Type B pancreatic cell (in vitro differentiated cells): ENCODE data around the gene P2RY1. TPM values are rescaled to one million over a fixed set of nuclear protein-coding genes. Genes with fewer than 3 reads are reported as not detected.
"Not testable (repeated sequence)": the region's sequence is repeated elsewhere in the genome, so short reads cannot be mapped to it uniquely, and the experiment has no call there.

Source experiments
- DNase-seq: peaks from one replicate; pipeline ENCODE4 v3.0.0; 2021; ENCODE audit warnings: mixed read lengths; ENCODE audit not compliant: unreplicated experiment; ENCODE audit errors: extremely low spot score
- H3K27ac Mint-ChIP-seq: 2 replicates; pipeline ENCODE4 v1.8.0; 2021; ENCODE audit warnings: mild to moderate bottlenecking, mixed read lengths
- H3K27me3 Mint-ChIP-seq: 2 replicates; pipeline ENCODE4 v1.8.0; 2021; ENCODE audit warnings: mixed read lengths
- H3K36me3 Mint-ChIP-seq: 2 replicates; pipeline ENCODE4 v1.8.0; 2021; ENCODE audit warnings: mixed read lengths
- H3K4me1 Mint-ChIP-seq: one replicate; pipeline ENCODE4 v1.8.0; 2021; ENCODE audit warnings: mixed read lengths; ENCODE audit not compliant: unreplicated experiment
- H3K4me3 Mint-ChIP-seq: 2 replicates; pipeline ENCODE4 v1.8.0; 2021; ENCODE audit warnings: mild to moderate bottlenecking, mixed read lengths
- H3K9me3 Mint-ChIP-seq: 2 replicates; pipeline ENCODE4 v1.8.0; 2021; ENCODE audit warnings: mixed read lengths
- CTCF ChIP-seq: fragments of 200-600 bp; sonication (generic); conservative IDR thresholded peaks from 2 replicates; pipeline ENCODE4 v1.5.0; 2021; ENCODE audit warnings: antibody characterized with exemption, mild to moderate bottlenecking
- total RNA-seq: library from RNA; stranded (reverse); gene quantifications from 2 replicates; pipeline ENCODE4 v1.2.1, GENCODE V29; 2021; ENCODE audit warnings: low replicate concordance

The P2RY1 gene
- total RNA-seq, 1 donor from 2014 or later, result 3.6 TPM

- Mint-ChIP-seq H3K27ac (peak overlapping the region; percentile 66), H3K36me3 (no peaks in the 10 kb centered on the region), H3K9me3 (no peaks in the 10 kb centered on the region), H3K4me3 (peak overlapping the region; percentile 98), H3K4me1 (peaks cover 3% of the 10 kb centered on the region), H3K27me3 (peaks cover 61% of the 10 kb centered on the region)
- TF ChIP-seq CTCF, result no peak
- DNase-seq, result no peak
Measured at GRCh38 chr3:152836269-152836668, 1.3 kb downstream of the P2RY1 start.

- H3K9me3 Mint-ChIP-seq, result no peaks in the 10 kb centered on the region
- no peaks in the 10 kb centered on the region for H3K36me3 Mint-ChIP-seq
- peaks cover 51% of the 10 kb centered on the region for H3K27me3 Mint-ChIP-seq
- peaks cover 3% of the 10 kb centered on the region for H3K4me1 Mint-ChIP-seq
- TF ChIP-seq CTCF, result no peak
- no peak for DNase-seq
- no peak overlapping the region for H3K4me3 Mint-ChIP-seq
- H3K27ac Mint-ChIP-seq, result no peak overlapping the region
Measured at GRCh38 chr3:152839511-152839910, 4.6 kb downstream of the P2RY1 start.

- Mint-ChIP-seq H3K9me3 (no peaks in the 10 kb centered on the region), H3K4me1 (peaks cover 3% of the 10 kb centered on the region), H3K27me3 (peaks cover 40% of the 10 kb centered on the region), H3K27ac (no peak overlapping the region), H3K4me3 (no peak overlapping the region), H3K36me3 (no peaks in the 10 kb centered on the region)
- DNase-seq, result no peak
- no peak for TF ChIP-seq CTCF
Measured at GRCh38 chr3:152841131-152841530, 6.2 kb downstream of the P2RY1 start.

GRCh38 chr3:152842413-152842812, 7.5 kb downstream of the P2RY1 start:
- H3K36me3 Mint-ChIP-seq, result no peaks in the 10 kb centered on the region
- DNase-seq, result no peak
- no peak overlapping the region for H3K27ac Mint-ChIP-seq
- H3K9me3 Mint-ChIP-seq, result no peaks in the 10 kb centered on the region
- H3K4me1 Mint-ChIP-seq, result peaks cover 3% of the 10 kb centered on the region
- no peak for TF ChIP-seq CTCF
- H3K4me3 Mint-ChIP-seq, result no peak overlapping the region
- peaks cover 27% of the 10 kb centered on the region for H3K27me3 Mint-ChIP-seq

- Mint-ChIP-seq H3K4me1 (peaks cover 3% of the 10 kb centered on the region), H3K36me3 (no peaks in the 10 kb centered on the region), H3K4me3 (no peak overlapping the region), H3K9me3 (peaks cover 8% of the 10 kb centered on the region), H3K27me3 (peaks cover 12% of the 10 kb centered on the region), H3K27ac (no peak overlapping the region)
- DNase-seq, result no peak
- TF ChIP-seq CTCF, result no peak
Measured at GRCh38 chr3:152843955-152844354, 9.0 kb downstream of the P2RY1 start.

DNA sequence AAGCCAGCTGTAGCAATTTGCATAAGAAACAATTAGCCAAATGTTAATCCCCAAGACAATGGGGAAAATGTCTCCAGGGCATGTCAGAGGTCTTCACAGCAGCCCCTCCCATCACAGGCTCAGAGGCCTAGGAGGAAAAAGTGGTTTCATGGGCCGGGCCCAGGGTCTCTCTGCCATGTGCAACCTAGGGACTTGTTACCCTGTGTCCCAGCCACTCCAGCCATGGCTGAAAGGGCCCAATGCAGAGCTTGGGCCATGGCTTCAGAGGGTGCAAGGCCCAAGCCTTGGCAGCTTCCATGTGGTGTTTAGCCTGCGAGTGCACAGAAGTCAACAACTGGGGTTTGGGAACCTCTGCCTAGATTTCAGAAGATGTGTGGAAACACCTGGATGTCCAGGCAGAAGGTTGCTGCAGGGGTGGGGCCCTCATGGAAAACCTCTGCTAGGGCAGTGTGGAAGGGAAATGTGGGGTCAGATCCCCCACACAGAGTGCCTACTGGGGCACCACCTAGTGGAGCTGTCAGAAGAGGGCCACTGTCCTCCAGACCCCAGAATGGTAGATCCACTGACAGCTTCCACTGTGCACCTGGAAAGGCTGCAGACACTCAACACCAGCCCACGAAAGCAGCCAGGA, 11.8 kb downstream of the P2RY1 start:
- H3K4me3 Mint-ChIP-seq, H3K9me3 Mint-ChIP-seq, H3K27me3 Mint-ChIP-seq, H3K36me3 Mint-ChIP-seq, DNase-seq, H3K27ac Mint-ChIP-seq, H3K4me1 Mint-ChIP-seq: not testable (repeated sequence)

DNA sequence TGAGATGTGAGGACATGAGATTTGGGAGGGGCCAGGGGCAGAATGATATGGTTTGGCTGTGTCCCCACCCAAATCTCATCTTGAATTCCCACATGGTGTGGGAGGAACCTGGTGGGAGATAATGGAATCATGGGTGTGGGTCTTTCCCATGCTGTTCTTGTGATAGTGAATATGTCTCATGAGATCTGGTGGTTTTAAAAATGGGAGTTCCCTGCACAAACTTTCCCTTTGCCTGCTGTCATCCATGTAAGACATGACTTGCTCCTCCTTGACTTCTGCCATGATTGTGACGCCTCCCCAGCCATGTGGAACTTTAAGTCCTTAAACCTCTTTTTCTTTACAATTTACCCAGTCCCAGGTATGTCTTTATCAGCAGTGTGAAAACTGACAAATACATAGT, 12.7 kb downstream of the P2RY1 start:
- H3K4me3 Mint-ChIP-seq, H3K36me3 Mint-ChIP-seq: not testable (repeated sequence)

More for the DNA sequence above, 12.7 kb downstream of the P2RY1 start:
- H3K27ac Mint-ChIP-seq, DNase-seq, H3K27me3 Mint-ChIP-seq, H3K4me1 Mint-ChIP-seq, H3K9me3 Mint-ChIP-seq: not testable (repeated sequence)
